Left renal cortex interstitium (tissue), 4 donors: ENCODE measurements around the gene ICAM5. TPM values are rescaled to one million over a fixed set of nuclear protein-coding genes. Genes with fewer than 3 reads are reported as not detected.
"Not testable (repeated sequence)": the region's sequence is repeated elsewhere in the genome, so short reads cannot be mapped to it uniquely, and the experiment has no call there.

Experiments used
- DNase-seq, 4 donors: peaks; one replicate each; pipeline ENCODE4 v3.0.0-alpha.2; 2013; ENCODE audit warnings: low read depth in 4 of 4, low spot score in 2 of 4, missing footprints in 1 of 4
- polyA plus RNA-seq, 4 donors: library from polyadenylated mRNA; unstranded; fragments of 120-200 nt; gene quantifications; one replicate each; pipeline ENCODE4 v1.2.1, GENCODE V29; 2013; ENCODE audit not compliant: insufficient read length in 4 of 4

ICAM5 gene
- polyA plus RNA-seq, 4 donors = 0.11 to 0.32 (median 0.23) TPM

DNA sequence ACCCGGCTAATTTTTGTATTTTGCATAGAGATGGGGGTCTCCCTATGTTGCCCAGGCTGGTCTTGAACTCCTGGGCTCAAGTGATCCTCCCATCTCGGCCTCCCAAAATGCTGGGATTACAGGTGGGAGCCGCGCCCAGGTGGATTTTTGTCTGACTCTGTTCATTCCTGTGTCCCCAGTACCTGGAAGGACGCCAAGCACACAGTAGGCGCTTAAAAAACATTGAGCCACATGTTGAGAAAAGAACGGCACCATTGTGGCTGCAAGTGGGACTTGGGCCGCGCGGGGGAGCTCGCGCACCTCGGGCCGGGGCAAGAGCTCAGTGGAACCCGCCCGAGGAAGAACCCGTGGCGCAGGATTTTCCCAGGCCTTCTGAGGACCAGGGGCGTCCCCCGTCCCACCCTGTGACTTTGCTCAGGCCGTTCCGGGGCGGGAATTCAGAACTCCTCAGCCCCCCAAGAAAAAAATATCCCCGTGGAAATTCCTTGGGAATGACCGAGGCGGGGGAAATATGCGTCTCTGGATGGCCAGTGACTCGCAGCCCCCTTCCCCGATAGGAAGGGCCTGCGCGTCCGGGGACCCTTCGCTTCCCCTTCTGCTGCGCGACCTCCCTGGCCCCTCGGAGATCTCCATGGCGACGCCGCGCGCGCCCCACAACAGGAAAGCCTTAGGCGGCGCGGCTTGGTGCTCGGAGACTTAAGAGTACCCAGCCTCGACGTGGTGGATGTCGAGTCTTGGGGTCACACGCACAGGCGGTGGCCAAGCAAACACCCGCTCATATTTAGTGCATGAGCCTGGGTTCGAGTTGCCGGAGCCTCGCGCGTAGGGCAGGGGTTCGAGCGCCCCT, 20.2 kb upstream of the ICAM5 start:
- no peak for DNase-seq

DNA sequence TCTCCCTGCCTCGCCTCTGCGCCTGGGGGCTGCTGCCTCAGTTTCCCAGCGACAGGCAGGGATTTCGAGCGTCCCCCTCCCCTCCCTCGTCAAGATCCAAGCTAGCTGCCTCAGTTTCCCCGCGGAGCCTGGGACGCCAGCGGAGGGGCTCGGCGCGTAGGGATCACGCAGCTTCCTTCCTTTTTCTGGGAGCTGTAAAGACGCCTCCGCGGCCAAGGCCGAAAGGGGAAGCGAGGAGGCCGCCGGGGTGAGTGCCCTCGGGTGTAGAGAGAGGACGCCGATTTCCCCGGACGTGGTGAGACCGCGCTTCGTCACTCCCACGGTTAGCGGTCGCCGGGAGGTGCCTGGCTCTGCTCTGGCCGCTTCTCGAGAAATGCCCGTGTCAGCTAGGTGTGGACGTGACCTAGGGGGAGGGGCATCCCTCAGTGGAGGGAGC, 19.6 kb upstream of the ICAM5 start:
- no peak for DNase-seq

- no peak for DNase-seq
Measured at GRCh38 chr19:10270616-10271394, 18.9 kb upstream of the ICAM5 start, which contains the start of gene ICAM1. ICAM1 (plus strand) TSS chr19:10271120; CDS start chr19:10271160, 40 bp downstream.

DNA sequence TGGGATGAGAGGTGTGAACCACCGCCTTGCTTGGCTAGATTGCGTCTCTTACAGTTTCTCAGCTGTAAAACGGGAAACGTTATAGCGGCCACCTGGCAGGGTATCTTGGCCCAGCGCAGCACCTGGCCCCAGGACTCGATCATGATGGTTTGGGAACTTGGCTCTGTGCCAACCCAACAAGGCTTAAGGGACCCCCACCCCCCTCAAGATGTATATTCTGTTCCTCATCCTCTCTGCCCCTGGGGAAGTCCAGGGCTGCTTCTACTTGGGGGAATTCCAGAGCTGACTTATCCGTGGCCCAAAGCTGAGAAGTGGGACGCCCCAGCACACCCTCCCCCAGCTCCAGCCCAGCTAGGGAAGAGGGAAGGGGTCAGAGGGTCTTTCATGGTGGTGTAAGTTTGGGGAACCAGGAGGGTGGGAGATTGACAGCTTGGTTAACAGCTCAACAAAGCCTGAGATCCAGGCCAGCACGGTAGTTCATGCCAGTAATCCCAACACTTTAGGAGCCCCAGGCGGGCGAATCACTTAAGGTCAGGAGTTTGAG, 18.1 kb upstream of the ICAM5 start:
- DNase-seq = no peak

- no peak for DNase-seq
Measured at GRCh38 chr19:10274589-10274988, 15.2 kb upstream of the ICAM5 start.

GRCh38 chr19:10277795-10278589, 11.8 kb upstream of the ICAM5 start:
- no peak for DNase-seq

DNA sequence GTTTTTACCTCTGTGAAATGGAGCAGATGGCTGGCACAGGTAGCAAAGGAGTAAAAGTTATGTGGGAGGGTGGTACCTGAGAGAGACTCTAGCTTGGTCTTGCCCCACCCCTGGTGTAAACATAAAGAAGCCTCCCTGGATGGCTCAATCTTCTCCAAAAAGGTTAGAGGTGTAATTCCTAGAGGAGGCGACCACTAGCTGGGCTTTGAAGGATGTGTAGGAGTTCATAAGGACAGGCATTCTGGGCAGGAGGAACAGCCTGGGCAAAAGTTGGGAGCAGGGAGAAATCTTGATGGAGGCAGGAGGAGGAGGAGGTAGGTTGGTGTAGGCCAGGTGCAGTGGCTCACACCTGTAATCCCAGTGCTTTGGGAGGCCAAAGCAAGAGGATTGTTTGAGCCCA, 10.8 kb upstream of the ICAM5 start:
- DNase-seq = no peak

DNA sequence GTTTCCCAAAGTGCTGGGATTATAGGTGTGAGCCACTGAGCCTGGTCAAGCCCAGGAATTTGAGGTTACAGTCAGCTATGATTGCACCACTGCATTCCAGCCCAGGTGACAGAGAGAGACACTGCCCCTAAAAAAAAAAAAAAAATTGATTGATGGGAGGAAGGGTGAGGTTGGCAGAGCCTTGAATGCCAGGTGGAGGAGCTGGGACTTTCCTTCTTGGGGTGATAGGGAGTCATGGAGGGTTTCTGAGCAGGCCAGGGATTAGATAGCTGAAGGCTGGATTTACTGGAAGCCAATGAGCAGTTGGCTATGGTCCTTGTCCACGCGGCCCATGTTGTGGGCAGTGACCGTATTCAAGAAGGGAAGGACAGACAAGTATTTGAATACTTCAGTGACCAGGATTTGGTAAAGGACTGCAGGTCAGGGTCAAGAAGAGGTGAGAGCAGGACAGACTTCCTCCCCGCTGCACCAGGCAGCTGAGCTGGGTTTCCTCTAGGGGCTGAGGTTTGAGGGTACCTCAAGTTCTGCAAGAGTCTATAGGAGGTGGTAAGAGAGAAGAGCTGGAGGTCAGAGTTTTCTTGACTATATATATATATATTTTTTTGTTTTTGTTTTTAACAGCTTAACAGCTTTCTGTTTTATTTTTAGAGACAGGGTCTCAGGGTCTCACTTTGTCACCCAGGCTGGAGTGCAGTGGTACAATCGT, 9.9 kb upstream of the ICAM5 start:
- no peak for DNase-seq

DNA sequence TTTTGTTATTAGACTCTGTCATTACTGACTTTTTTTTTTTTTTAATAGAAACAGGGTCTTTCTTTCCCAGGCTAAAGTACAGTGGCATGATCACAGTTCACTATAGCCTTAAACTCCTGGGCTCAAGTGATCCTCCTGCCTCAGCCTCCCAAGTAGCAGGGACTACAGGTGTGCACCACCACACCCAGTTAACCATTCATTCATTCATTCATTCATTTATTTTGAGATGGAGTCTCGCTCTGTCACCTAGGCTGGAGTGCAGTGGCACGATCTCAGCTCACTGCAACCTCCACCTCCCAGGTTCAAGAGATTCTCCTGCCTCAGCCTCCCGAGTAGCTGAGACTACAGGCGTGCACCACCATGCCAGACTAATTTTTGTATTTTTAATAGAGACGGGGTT, 7.7 kb upstream of the ICAM5 start:
- not testable (repeated sequence) for DNase-seq

- no peak for DNase-seq
Measured at GRCh38 chr19:10283301-10284064, 6.3 kb upstream of the ICAM5 start.

DNA sequence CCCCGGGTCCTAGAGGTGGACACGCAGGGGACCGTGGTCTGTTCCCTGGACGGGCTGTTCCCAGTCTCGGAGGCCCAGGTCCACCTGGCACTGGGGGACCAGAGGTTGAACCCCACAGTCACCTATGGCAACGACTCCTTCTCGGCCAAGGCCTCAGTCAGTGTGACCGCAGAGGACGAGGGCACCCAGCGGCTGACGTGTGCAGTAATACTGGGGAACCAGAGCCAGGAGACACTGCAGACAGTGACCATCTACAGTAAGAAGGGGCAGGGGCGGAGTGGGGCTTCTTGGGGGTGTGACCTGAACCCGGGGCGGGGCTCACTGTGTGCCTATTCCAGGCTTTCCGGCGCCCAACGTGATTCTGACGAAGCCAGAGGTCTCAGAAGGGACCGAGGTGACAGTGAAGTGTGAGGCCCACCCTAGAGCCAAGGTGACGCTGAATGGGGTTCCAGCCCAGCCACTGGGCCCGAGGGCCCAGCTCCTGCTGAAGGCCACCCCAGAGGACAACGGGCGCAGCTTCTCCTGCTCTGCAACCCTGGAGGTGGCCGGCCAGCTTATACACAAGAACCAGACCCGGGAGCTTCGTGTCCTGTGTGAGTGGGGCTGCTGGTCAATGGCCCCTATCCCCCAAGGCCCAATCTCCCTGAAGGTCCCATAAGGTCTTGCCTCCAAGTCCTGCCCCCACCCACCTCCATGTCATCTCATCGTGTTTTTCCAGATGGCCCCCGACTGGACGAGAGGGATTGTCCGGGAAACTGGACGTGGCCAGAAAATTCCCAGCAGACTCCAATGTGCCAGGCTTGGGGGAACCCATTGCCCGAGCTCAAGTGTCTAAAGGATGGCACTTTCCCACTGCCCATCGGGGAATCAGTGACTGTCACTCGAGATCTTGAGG, 5.4 kb upstream of the ICAM5 start:
- no peak for DNase-seq

GRCh38 chr19:10284960-10285278, 4.8 kb upstream of the ICAM5 start:
- DNase-seq = no peak

- no peak for DNase-seq
Measured at GRCh38 chr19:10285393-10285792, 4.4 kb upstream of the ICAM5 start.

DNA sequence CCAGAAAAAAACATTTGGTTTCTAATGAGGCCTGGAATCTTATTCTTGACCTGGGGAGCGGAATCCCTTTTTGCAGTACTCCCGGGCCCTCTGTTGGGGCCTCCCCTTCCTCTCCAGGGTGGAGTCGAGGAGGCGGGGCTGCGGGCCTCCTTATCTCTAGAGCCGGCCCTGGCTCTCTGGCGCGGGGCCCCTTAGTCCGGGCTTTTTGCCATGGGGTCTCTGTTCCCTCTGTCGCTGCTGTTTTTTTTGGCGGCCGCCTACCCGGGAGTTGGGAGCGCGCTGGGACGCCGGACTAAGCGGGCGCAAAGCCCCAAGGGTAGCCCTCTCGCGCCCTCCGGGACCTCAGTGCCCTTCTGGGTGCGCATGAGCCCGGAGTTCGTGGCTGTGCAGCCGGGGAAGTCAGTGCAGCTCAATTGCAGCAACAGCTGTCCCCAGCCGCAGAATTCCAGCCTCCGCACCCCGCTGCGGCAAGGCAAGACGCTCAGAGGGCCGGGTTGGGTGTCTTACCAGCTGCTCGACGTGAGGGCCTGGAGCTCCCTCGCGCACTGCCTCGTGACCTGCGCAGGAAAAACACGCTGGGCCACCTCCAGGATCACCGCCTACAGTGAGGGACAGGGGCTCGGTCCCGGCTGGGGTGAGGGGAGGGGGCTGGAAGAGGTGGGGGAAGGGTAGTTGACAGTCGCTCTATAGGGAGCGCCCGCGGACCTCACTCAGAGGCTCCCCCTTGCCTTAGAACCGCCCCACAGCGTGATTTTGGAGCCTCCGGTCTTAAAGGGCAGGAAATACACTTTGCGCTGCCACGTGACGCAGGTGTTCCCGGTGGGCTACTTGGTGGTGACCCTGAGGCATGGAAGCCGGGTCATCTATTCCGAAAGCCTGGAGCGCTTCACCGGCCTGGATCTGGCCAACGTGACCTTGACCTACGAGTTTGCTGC, 2.7 kb upstream of the ICAM5 start, which contains the start of gene ICAM4:
Gene ICAM4, plus strand, starts transcription at position 153 of the 935 bp plus-strand sequence. Its CDS starts 58 bp downstream, at position 211.
- DNase-seq = peak; percentile 53 to 76 (median 64)

DNA sequence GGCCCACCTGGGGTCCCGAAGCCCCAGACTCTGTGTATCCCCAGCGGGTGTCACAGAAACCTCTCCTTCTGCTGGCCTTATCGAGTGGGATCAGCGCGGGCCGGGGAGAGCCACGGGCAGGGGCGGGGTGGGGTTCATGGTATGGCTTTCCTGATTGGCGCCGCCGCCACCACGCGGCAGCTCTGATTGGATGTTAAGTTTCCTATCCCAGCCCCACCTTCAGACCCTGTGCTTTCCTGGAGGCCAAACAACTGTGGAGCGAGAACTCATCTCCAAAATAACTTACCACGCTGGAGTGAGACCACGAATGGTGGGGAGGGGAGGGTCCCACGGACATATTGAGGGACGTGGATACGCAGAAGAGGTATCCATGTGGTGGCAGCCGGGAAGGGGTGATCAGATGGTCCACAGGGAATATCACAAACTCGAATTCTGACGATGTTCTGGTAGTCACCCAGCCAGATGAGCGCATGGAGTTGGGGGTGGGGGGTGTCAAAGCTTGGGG, 1.0 kb upstream of the ICAM5 start:
- DNase-seq = no peak

DNA sequence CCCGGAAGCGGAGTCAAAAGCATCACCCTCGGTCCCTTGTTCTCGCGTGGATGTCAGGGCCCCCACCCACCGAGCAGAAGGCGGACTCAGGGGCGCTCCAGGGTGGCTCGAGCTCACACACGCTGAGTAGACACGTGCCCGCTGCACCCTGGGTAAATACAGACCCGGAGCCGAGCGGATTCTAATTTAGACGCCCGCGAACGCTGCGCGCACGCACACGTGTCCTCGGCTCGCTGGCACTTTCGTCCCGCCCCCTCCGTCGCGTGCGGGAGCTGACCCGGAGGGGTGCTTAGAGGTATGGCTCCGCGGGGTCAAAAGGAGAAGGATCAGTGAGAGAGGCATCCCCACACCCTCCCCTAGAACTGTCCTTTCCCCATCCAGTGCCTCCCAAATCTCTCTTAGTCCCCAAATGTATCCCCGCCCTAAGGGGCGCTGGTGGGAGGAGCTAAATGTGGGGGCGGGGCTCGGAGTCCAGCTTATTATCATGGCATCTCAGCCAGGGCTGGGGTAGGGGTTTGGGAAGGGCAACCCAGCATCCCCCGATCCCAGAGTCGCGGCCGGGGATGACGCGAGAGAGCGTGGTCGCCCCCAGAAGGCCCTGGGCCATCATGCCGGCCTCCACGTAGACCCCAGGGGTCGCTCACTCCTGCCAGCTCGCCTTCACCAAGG, 451 bp upstream of the ICAM5 start:
- DNase-seq = no peak
